ENCODE results near the gene MEF2C.

MEF2C gene

GRCh38 chr5:88673253-88674105, 209.5 kb downstream of the MEF2C start:
- no peak for DNase-seq (ENCODE audit: low read depth)

GRCh38 chr5:88672644-88673252, 210.2 kb downstream of the MEF2C start:
- DNase-seq (ENCODE audit: low read depth) = no peak

- DNase-seq (ENCODE audit: low read depth) = no peak
These were observed 211.2 kb downstream of the MEF2C start for GRCh38 chr5:88671505-88672499.

- DNase-seq (ENCODE audit: low read depth) = no peak
These were observed 211.9 kb downstream of the MEF2C start for GRCh38 chr5:88671106-88671504.

GRCh38 chr5:88670461-88670860, 212.5 kb downstream of the MEF2C start:
- DNase-seq (ENCODE audit: low read depth) = no peak

GRCh38 chr5:88669371-88670050, 213.5 kb downstream of the MEF2C start:
- DNase-seq (ENCODE audit: low read depth) = no peak

GRCh38 chr5:88667496-88668201, 215.3 kb downstream of the MEF2C start:
- DNase-seq (ENCODE audit: low read depth) = no peak
